Right atrium auricular region (tissue), 2 donors: ENCODE data around the gene CPSF4. TPM values are rescaled to one million over a fixed set of nuclear protein-coding genes. Genes with fewer than 3 reads are reported as not detected.

ENCODE experiments used
- DNase-seq: peaks from one replicate; pipeline ENCODE4 v3.0.0-alpha.2; 2019; ENCODE audit warnings: low spot score
- H3K27ac ChIP-seq, 2 donors: fragments of 200-600 bp; sonication (generic); 1 replicate in 1 of 2; 2 replicates in 1 of 2; pipeline ENCODE4 v1.5.1; 2016 to 2019
- H3K27me3 ChIP-seq, 2 donors: fragments of 200-600 bp; sonication (generic); one replicate each; pipeline versions ENCODE4 v1.5.1 to v1.6.0; 2017 to 2019
- H3K36me3 ChIP-seq: fragments of 200-600 bp; sonication (generic); one replicate; pipeline ENCODE4 v1.5.1; 2016
- H3K4me1 ChIP-seq, 2 donors: fragments of 200-600 bp; sonication (generic); one replicate each; pipeline versions ENCODE4 v1.5.1 to v1.6.0; 2017 to 2019
- H3K4me3 ChIP-seq, 2 donors: fragments of 200-600 bp; sonication (generic); 1 replicate in 1 of 2; 2 replicates in 1 of 2; pipeline ENCODE4 v1.5.1; 2017 to 2019; ENCODE audit warnings: mild to moderate bottlenecking in 1 of 2, moderate library complexity in 1 of 2
- H3K9me3 ChIP-seq, 2 donors: fragments of 200-600 bp; sonication (generic); one replicate each; pipeline ENCODE4 v1.5.1; 2019
- CTCF ChIP-seq, 2 donors: fragments of 200-600 bp; sonication (generic); IDR thresholded peaks; one replicate each; pipeline ENCODE4 v1.5.1; 2019; ENCODE audit warnings: antibody characterized with exemption in 2 of 2
- total RNA-seq, 2 donors: library from RNA; depleted of rRNA; stranded (reverse); fragments of >200 nt; gene quantifications; one replicate each; pipeline ENCODE4 v1.1.0, GENCODE V29; 2016

The CPSF4 gene
- total RNA-seq, 2 donors from 2014 or later, result 12.4 to 18.8 TPM

- H3K36me3 ChIP-seq, result peaks cover 72% of the 10 kb centered on the region
- no peaks in the 10 kb centered on the region for H3K27me3 ChIP-seq
- no peak for TF ChIP-seq CTCF (IDR thresholded peaks at IDR 0.05)
- no peak overlapping the region for H3K4me3 ChIP-seq
- no peak for DNase-seq
- no peak overlapping the region for H3K27ac ChIP-seq
- no peaks in the 10 kb centered on the region for H3K4me1 ChIP-seq
- no peaks in the 10 kb centered on the region for H3K9me3 ChIP-seq
Observed at GRCh38 chr7:99420213-99420612, 18.5 kb upstream of the CPSF4 start.

- H3K4me1 ChIP-seq, result no peaks in the 10 kb centered on the region
- peaks cover 67% of the 10 kb centered on the region for H3K36me3 ChIP-seq
- H3K4me3 ChIP-seq, result no peak overlapping the region
- no peaks in the 10 kb centered on the region for H3K27me3 ChIP-seq
- no peak for DNase-seq
- H3K9me3 ChIP-seq, result no peaks in the 10 kb centered on the region
- no peak for TF ChIP-seq CTCF (IDR thresholded peaks at IDR 0.05)
- no peak overlapping the region for H3K27ac ChIP-seq
Observed at GRCh38 chr7:99420986-99421385, 17.8 kb upstream of the CPSF4 start.

DNA sequence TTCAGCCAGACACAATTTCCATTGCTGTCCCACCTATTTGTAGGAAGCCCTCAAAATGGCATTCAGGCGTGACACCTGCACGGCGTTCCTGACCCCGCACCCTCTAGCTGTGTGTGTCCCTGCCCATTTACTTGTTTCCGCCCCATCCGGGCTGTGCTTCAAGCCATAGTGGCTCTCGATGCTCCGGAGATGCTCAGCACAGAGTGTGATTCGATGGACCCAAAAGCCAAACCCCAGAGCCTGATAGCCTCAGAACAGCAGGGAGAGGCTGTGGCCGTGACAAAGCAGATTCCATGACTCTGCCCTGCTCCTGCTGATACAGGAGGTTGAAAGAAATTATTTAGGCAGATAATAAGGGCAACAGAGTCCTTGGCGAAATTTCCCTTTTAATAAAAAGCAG lies 16.6 kb upstream of the CPSF4 start:
- Histone ChIP-seq H3K4me1 (no peaks in the 10 kb centered on the region), H3K36me3 (peaks cover 55% of the 10 kb centered on the region), H3K9me3 (no peaks in the 10 kb centered on the region), H3K27ac (no peak overlapping the region), H3K4me3 (no peak overlapping the region), H3K27me3 (no peaks in the 10 kb centered on the region)
- TF ChIP-seq CTCF (IDR thresholded peaks at IDR 0.05), result no peak
- no peak for DNase-seq

GRCh38 chr7:99422625-99423024 lies 16.1 kb upstream of the CPSF4 start:
- Histone ChIP-seq H3K4me1 (no peaks in the 10 kb centered on the region), H3K27ac (no peak overlapping the region), H3K36me3 (peaks cover 51% of the 10 kb centered on the region), H3K9me3 (no peaks in the 10 kb centered on the region), H3K4me3 (no peak overlapping the region), H3K27me3 (no peaks in the 10 kb centered on the region)
- no peak for DNase-seq
- no peak for TF ChIP-seq CTCF (IDR thresholded peaks at IDR 0.05)

DNA sequence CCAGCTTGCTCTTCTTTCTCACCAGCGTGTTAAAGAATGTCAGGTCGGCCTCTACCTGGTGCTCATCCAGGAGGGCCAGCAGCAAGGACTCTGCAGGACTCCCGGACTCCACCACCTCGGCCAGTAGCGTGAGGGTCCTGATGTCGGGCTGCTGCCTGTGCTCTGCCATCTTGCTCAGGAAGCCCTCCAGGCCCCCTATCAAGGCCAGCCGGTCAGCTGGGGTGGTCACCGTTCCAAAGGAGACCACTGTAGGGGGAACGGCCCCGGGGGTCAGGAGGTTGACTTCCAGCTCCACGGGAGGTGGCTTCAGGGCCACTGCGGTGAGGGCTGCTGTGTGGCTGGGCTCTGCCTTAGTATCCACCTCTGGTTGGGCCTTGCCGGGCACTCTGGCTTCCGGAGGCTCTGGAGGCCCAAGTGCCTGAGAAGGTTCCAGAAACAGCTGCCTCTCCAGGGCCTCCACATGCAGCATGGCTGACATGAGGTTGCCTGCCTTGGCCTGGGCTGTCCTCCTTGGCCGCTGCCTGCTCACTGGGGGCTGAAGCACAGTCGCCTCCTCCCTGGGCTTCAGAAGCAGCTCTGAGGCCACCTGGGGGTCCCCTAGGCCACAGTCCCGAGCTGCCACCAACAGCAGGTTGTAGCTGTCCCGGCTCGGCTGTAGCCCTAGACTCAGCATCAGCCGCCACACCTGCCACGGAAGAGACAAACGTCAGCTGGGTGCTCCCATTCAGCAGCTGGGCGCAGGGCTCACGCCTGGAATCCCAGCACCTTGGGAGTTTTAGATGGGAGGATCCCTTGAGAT lies 13.6 kb upstream of the CPSF4 start:
- Histone ChIP-seq H3K9me3 (no peaks in the 10 kb centered on the region), H3K27me3 (no peaks in the 10 kb centered on the region), H3K4me3 (no peak overlapping the region), H3K36me3 (peaks cover 42% of the 10 kb centered on the region), H3K4me1 (no peaks in the 10 kb centered on the region), H3K27ac (no peak overlapping the region)
- DNase-seq, result no peak
- no peak for TF ChIP-seq CTCF (IDR thresholded peaks at IDR 0.05)
